CD4-positive, CD25-positive, alpha-beta regulatory T cell (primary cell): ENCODE measurements around the gene SELENOI. TPM values are rescaled to one million over a fixed set of nuclear protein-coding genes. Genes with fewer than 3 reads are reported as not detected.
"Not testable (repeated sequence)": the region's sequence is repeated elsewhere in the genome, so short reads cannot be mapped to it uniquely, and the experiment has no call there.

ENCODE experiments used
- ATAC-seq, 2 donors: fragments of 150-1000 bp; cut with Tn5 transposase; one replicate each; pipeline ENCODE4 v1.10.0; 2021; ENCODE audit warnings: low read depth in 2 of 2, moderate number of reproducible peaks in 2 of 2, moderate library complexity in 1 of 2
- DNase-seq, 3 donors: peaks; one replicate each; pipeline versions ENCODE4 v3.0.0 to v3.0.0-alpha.2; 2012 to 2022; ENCODE audit warnings: mixed read lengths in 1 of 3
- H3K27ac ChIP-seq: one replicate; pipeline ENCODE4 v1.7.0; 2013; ENCODE audit warnings: mild to moderate bottlenecking, low read length; ENCODE audit not compliant: insufficient read depth, poor library complexity, severe bottlenecking
- H3K27me3 ChIP-seq: one replicate; pipeline ENCODE4 v1.7.0; 2013; ENCODE audit warnings: low read length; ENCODE audit not compliant: control insufficient read depth, insufficient read depth
- H3K36me3 ChIP-seq: one replicate; pipeline ENCODE4 v1.7.0; 2013; ENCODE audit warnings: mild to moderate bottlenecking, low read length, moderate library complexity; ENCODE audit not compliant: control insufficient read depth, insufficient read depth
- H3K4me1 ChIP-seq: 2 replicates; pipeline ENCODE4 v1.7.0; 2013; ENCODE audit warnings: mild to moderate bottlenecking, low read length; ENCODE audit not compliant: insufficient read depth, control insufficient read depth, poor library complexity, severe bottlenecking
- H3K4me3 ChIP-seq: one replicate; pipeline ENCODE4 v1.7.0; 2013; ENCODE audit warnings: low read depth, mild to moderate bottlenecking, low read length, moderate library complexity
- H3K9me3 ChIP-seq, 2 experiments: 1 replicate in 1 of 2; 2 replicates in 1 of 2; pipeline ENCODE4 v1.7.0; 2013; ENCODE audit warnings: low read length in 2 of 2, mild to moderate bottlenecking in 1 of 2, moderate library complexity in 1 of 2; ENCODE audit not compliant: control insufficient read depth in 2 of 2
- H3K27ac Mint-ChIP-seq, 3 donors: one replicate each; pipeline ENCODE4 v1.8.0; 2020 to 2022; ENCODE audit warnings: mild to moderate bottlenecking in 3 of 3, mixed read lengths in 3 of 3, moderate library complexity in 2 of 3
- H3K27me3 Mint-ChIP-seq: one replicate; pipeline ENCODE4 v1.8.0; 2022; ENCODE audit warnings: mild to moderate bottlenecking, mixed read lengths
- H3K36me3 Mint-ChIP-seq: one replicate; pipeline ENCODE4 v1.8.0; 2020; ENCODE audit warnings: mixed read lengths
- H3K4me1 Mint-ChIP-seq, 4 donors: one replicate each; pipeline ENCODE4 v1.8.0; 2020 to 2022; ENCODE audit warnings: mixed read lengths in 4 of 4, mild to moderate bottlenecking in 1 of 4
- H3K4me3 Mint-ChIP-seq, 4 donors: one replicate each; pipeline ENCODE4 v1.8.0; 2020 to 2022; ENCODE audit warnings: mild to moderate bottlenecking in 4 of 4, mixed read lengths in 4 of 4, moderate library complexity in 3 of 4
- H3K9me3 Mint-ChIP-seq, 7 donors: one replicate each; pipeline ENCODE4 v1.8.0; 2020 to 2022; ENCODE audit warnings: mixed read lengths in 7 of 7, mild to moderate bottlenecking in 3 of 7, moderate library complexity in 2 of 7
- polyA plus RNA-seq, 4 donors: library from polyadenylated mRNA; unstranded; fragments of 300-500 nt; fragmentation: Illumina TruSeq; gene quantifications; one replicate each; pipeline ENCODE4 v1.2.3, GENCODE V29; 2021
- total RNA-seq: library from RNA; stranded (reverse); gene quantifications from one replicate; pipeline ENCODE4 v1.2.3, GENCODE V29; 2022

SELENOI gene
- total and polyA plus RNA-seq, 5 donors from 2014 or later, result 6.0 to 42.8 (median 6.4) TPM

- Histone ChIP-seq H3K9me3 (no peaks in the 10 kb centered on the region), H3K4me1 (peaks cover 15% of the 10 kb centered on the region), H3K4me3 (no peak overlapping the region), H3K27ac (no peak overlapping the region), H3K27me3 (no peaks in the 10 kb centered on the region), H3K36me3 (no peaks in the 10 kb centered on the region)
- DNase-seq (no peak), ATAC-seq (no peak)
- no peaks in the 10 kb centered on the region for H3K27me3 Mint-ChIP-seq
- H3K9me3 Mint-ChIP-seq, result no peaks in the 10 kb centered on the region
- peak overlapping the region; percentile 63 to 82 (median 64) for H3K27ac Mint-ChIP-seq
- peaks cover 54 to 76% (median 66%) of the 10 kb centered on the region in 4 donors for H3K4me1 Mint-ChIP-seq
- H3K36me3 Mint-ChIP-seq, result peaks cover 10% of the 10 kb centered on the region
- H3K4me3 Mint-ChIP-seq, result peak overlapping the region in 1 of 4 donors; percentile 17
Measured at GRCh38 chr2:26359886-26360473, 14.0 kb downstream of the SELENOI start.

DNA sequence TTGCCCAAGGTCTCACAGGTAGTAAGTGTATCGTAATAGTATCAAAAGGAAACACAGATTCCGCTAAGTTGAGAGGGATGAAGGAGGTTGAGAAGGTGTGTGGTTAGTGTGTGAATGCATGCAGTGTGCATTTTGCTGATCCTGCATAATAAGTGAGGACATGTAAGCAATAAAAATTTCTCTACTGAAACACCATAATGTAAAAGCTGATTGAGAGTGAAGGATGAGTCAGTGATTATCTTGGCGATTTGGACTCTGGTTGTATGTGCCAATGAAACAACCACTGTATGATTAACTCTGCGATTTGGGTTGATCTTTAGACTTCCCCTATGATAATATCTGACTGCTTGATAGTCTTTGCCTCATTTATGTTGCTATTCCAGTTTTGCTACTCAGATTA, 17.4 kb downstream of the SELENOI start:
- H3K9me3 Mint-ChIP-seq, result no peaks in the 10 kb centered on the region
- ATAC-seq, result peak in 1 of 2 donors; percentile 37
- peaks cover 19% of the 10 kb centered on the region for H3K36me3 ChIP-seq
- H3K27me3 Mint-ChIP-seq, result no peaks in the 10 kb centered on the region
- peaks cover 12% of the 10 kb centered on the region for H3K36me3 Mint-ChIP-seq
- peaks cover 38 to 51% (median 46%) of the 10 kb centered on the region in 4 donors for H3K4me1 Mint-ChIP-seq
- H3K9me3 ChIP-seq, result no peaks in the 10 kb centered on the region
- no peak overlapping the region for H3K27ac ChIP-seq
- DNase-seq, result peak in 1 of 3 donors; percentile 30
- peaks cover 7% of the 10 kb centered on the region for H3K4me1 ChIP-seq
- peak overlapping the region in 1 of 3 donors; percentile 2 for H3K27ac Mint-ChIP-seq
- H3K4me3 Mint-ChIP-seq, result peak overlapping the region in 1 of 4 donors; percentile 5
- H3K4me3 ChIP-seq, result peak overlapping the region; percentile 49
- H3K27me3 ChIP-seq, result no peaks in the 10 kb centered on the region

DNA sequence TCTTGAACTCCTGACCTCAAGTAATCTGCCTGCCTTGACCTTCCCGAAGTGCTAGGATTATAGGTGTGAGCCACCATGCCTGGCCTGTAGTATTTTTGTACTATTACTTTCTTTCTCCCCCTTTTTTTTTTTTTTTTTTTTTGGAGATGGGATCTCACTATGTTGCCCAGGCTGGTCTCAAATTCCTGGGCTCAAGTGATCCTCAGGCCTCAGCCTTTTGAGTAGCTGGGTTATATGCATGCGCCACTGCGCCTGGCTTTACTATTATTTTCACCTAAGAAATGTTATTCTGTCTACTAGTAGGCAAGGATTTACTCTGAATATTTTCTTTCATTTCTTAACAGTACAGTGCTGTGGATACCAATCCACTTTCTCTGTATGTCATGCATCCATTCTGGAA, 18.0 kb downstream of the SELENOI start:
- Histone ChIP-seq H3K27me3 (no peaks in the 10 kb centered on the region), H3K4me1 (peaks cover 7% of the 10 kb centered on the region), H3K27ac (no peak overlapping the region), H3K4me3 (no peak overlapping the region), H3K36me3 (peaks cover 21% of the 10 kb centered on the region), H3K9me3 (no peaks in the 10 kb centered on the region)
- no peak overlapping the region for H3K4me3 Mint-ChIP-seq
- H3K9me3 Mint-ChIP-seq, result no peaks in the 10 kb centered on the region
- peaks cover 36 to 44% (median 40%) of the 10 kb centered on the region in 4 donors for H3K4me1 Mint-ChIP-seq
- H3K27me3 Mint-ChIP-seq, result no peaks in the 10 kb centered on the region
- peaks cover 18% of the 10 kb centered on the region for H3K36me3 Mint-ChIP-seq
- DNase-seq (no peak), ATAC-seq (no peak)
- peak overlapping the region in 1 of 3 donors; percentile 2 for H3K27ac Mint-ChIP-seq

DNA sequence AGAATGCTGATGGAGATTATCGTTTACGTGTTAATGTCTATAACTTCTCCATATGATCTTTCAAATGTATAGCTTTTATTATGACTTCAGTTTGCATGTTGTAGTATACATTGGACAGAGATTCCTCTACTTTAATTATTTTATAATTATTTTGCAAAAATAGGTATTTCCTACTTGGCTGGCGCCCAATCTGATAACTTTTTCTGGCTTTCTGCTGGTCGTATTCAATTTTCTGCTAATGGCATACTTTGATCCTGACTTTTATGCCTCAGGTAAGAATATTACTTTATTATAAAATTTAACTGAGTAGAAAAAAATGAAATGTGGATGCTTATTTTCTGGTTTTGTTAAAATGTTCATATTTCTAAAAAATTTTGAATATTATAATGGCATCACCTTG, 18.7 kb downstream of the SELENOI start:
- Mint-ChIP-seq H3K4me1 (peaks cover 29 to 37% (median 34%) of the 10 kb centered on the region in 4 donors), H3K27ac (no peak overlapping the region), H3K4me3 (no peak overlapping the region), H3K9me3 (no peaks in the 10 kb centered on the region), H3K27me3 (no peaks in the 10 kb centered on the region), H3K36me3 (peaks cover 25% of the 10 kb centered on the region)
- H3K27ac ChIP-seq, result no peak overlapping the region
- DNase-seq, result no peak
- H3K36me3 ChIP-seq, result peaks cover 21% of the 10 kb centered on the region
- no peaks in the 10 kb centered on the region for H3K9me3 ChIP-seq
- no peak overlapping the region for H3K4me3 ChIP-seq
- no peaks in the 10 kb centered on the region for H3K27me3 ChIP-seq
- H3K4me1 ChIP-seq, result peaks cover 7% of the 10 kb centered on the region
- ATAC-seq, result no peak

DNA sequence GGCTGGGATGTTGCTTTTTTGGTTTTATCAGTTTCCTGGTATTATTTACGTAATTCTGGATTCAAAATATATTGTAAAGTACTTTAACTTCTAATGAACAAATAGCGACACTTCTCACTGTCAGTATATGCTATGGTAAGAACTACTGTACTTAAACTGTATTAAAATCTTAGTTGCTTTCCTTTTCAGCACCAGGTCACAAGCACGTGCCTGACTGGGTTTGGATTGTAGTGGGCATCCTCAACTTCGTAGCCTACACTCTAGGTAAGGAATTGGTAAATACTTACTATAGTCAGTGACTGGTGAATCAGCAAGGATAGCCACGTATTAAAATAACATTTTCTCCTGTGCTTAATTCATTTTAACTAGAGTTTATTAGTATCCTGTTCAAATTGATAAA, 21.0 kb downstream of the SELENOI start:
- H3K27ac Mint-ChIP-seq, result no peak overlapping the region
- no peaks in the 10 kb centered on the region for H3K27me3 ChIP-seq
- peaks cover 30% of the 10 kb centered on the region for H3K36me3 Mint-ChIP-seq
- H3K9me3 Mint-ChIP-seq, result peaks cover 0 to 2% (median 0%) of the 10 kb centered on the region in 7 donors
- H3K4me1 ChIP-seq, result peaks cover 7% of the 10 kb centered on the region
- H3K4me3 ChIP-seq, result no peak overlapping the region
- peaks cover 21% of the 10 kb centered on the region for H3K36me3 ChIP-seq
- ATAC-seq (no peak), DNase-seq (no peak)
- no peak overlapping the region for H3K27ac ChIP-seq
- H3K9me3 ChIP-seq, result no peaks in the 10 kb centered on the region
- H3K27me3 Mint-ChIP-seq, result no peaks in the 10 kb centered on the region
- peaks cover 19 to 24% (median 20%) of the 10 kb centered on the region in 4 donors for H3K4me1 Mint-ChIP-seq
- no peak overlapping the region for H3K4me3 Mint-ChIP-seq

- H3K27me3 Mint-ChIP-seq, H3K9me3 ChIP-seq, H3K9me3 Mint-ChIP-seq, ATAC-seq, DNase-seq, H3K4me1 ChIP-seq, H3K4me3 Mint-ChIP-seq, H3K4me3 ChIP-seq, H3K27me3 ChIP-seq, H3K27ac ChIP-seq: not testable (repeated sequence)
- peaks cover 36% of the 10 kb centered on the region for H3K36me3 ChIP-seq
- H3K4me1 Mint-ChIP-seq, result peaks cover 6 to 11% (median 8%) of the 10 kb centered on the region in 4 donors
- peak overlapping the region in 1 of 3 donors; percentile 8 for H3K27ac Mint-ChIP-seq
- peaks cover 47% of the 10 kb centered on the region for H3K36me3 Mint-ChIP-seq
Measured at GRCh38 chr2:26369664-26370063, 23.7 kb downstream of the SELENOI start.

GRCh38 chr2:26370909-26371308, 25.0 kb downstream of the SELENOI start:
- H3K27ac ChIP-seq, H3K27me3 ChIP-seq, ATAC-seq, H3K9me3 Mint-ChIP-seq, H3K9me3 ChIP-seq, DNase-seq, H3K4me3 Mint-ChIP-seq, H3K4me3 ChIP-seq, H3K27ac Mint-ChIP-seq, H3K27me3 Mint-ChIP-seq, H3K4me1 ChIP-seq: not testable (repeated sequence)
- Mint-ChIP-seq H3K4me1 (peaks cover 0 to 10% (median 4%) of the 10 kb centered on the region in 4 donors), H3K36me3 (peaks cover 46% of the 10 kb centered on the region)
- peaks cover 43% of the 10 kb centered on the region for H3K36me3 ChIP-seq

DNA sequence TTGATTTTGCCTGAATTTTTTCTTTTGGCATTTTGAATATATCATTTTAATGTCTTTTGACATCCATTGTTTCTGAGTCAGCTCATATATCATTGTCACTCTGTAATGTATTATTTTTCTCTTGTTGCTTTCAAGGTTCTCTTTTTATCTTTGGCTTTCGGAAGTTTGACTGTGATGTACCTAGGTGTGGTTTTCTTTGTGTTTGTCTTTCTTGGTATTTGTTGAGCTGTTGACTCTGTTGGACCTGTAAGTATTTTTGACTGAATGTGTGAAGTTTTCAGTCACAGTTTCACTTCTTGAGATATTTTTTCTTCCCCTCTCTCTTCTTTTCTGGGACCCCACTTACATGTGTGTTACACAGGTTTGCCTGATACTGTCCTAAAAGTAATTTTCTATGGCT, 30.9 kb downstream of the SELENOI start:
- no peaks in the 10 kb centered on the region for H3K27me3 Mint-ChIP-seq
- H3K4me3 ChIP-seq, result no peak overlapping the region
- H3K9me3 ChIP-seq, result no peaks in the 10 kb centered on the region
- H3K4me1 Mint-ChIP-seq, result peaks cover 6 to 25% (median 19%) of the 10 kb centered on the region in 4 donors
- DNase-seq (peak in 1 of 3 donors; percentile 69), ATAC-seq (no peak)
- no peaks in the 10 kb centered on the region for H3K4me1 ChIP-seq
- H3K4me3 Mint-ChIP-seq, result peak overlapping the region in 1 of 4 donors; percentile 7
- H3K27me3 ChIP-seq, result no peaks in the 10 kb centered on the region
- H3K36me3 Mint-ChIP-seq, result peaks cover 41% of the 10 kb centered on the region
- H3K27ac Mint-ChIP-seq, result peak overlapping the region in 2 of 3 donors; percentile 49 to 76
- H3K27ac ChIP-seq, result no peak overlapping the region
- peaks cover 35% of the 10 kb centered on the region for H3K36me3 ChIP-seq
- H3K9me3 Mint-ChIP-seq, result peaks cover 0 to under 1% (median 0%) of the 10 kb centered on the region in 7 donors
